Stimulated activated naive B cell treated with anti-CD40 and anti-IgM and Interleukin-4, amounts not matched to agents 10 μg/mL and 1 μg/mL and 100 μg/mL, for 72 hours (primary cell): ENCODE measurements around the gene POU6F2.
"Not testable (repeated sequence)": the region's sequence is repeated elsewhere in the genome, so short reads cannot be mapped to it uniquely, and the experiment has no call there.

Experiments
- ATAC-seq, 2 donors: fragments of 150-1000 bp; cut with Tn5 transposase; replicated peaks; 2 replicates each; pipeline ENCODE4 v1.10.0; 2021; ENCODE audit warnings: moderate library complexity in 1 of 2
- DNase-seq: peaks from one replicate; pipeline ENCODE4 v3.0.0; 2021
- H3K27ac Mint-ChIP-seq: one replicate; pipeline ENCODE4 v1.8.0; 2022; ENCODE audit warnings: mild to moderate bottlenecking, mixed read lengths
- H3K27me3 Mint-ChIP-seq, 2 donors: one replicate each; pipeline ENCODE4 v1.8.0; 2022; ENCODE audit warnings: mixed read lengths in 2 of 2
- H3K36me3 Mint-ChIP-seq, 2 donors: one replicate each; pipeline ENCODE4 v1.8.0; 2022; ENCODE audit warnings: mixed read lengths in 2 of 2, mild to moderate bottlenecking in 1 of 2
- H3K4me1 Mint-ChIP-seq, 2 donors: one replicate each; pipeline ENCODE4 v1.8.0; 2022; ENCODE audit warnings: mixed read lengths in 2 of 2, mild to moderate bottlenecking in 1 of 2
- H3K4me3 Mint-ChIP-seq, 2 donors: one replicate each; pipeline ENCODE4 v1.8.0; 2022; ENCODE audit warnings: mild to moderate bottlenecking in 2 of 2, mixed read lengths in 2 of 2, moderate library complexity in 1 of 2
- H3K9me3 Mint-ChIP-seq, 2 donors: one replicate each; pipeline ENCODE4 v1.8.0; 2022; ENCODE audit warnings: mixed read lengths in 2 of 2, mild to moderate bottlenecking in 1 of 2

The POU6F2 gene

GRCh38 chr7:39331607-39332006, 353.9 kb downstream of the POU6F2 start:
- not testable (repeated sequence) for H3K27ac Mint-ChIP-seq, ATAC-seq, H3K36me3 Mint-ChIP-seq, H3K9me3 Mint-ChIP-seq, DNase-seq, H3K4me3 Mint-ChIP-seq, H3K27me3 Mint-ChIP-seq
- H3K4me1 Mint-ChIP-seq, result peaks cover 2 to 20% of the 10 kb centered on the region in 2 donors

DNA sequence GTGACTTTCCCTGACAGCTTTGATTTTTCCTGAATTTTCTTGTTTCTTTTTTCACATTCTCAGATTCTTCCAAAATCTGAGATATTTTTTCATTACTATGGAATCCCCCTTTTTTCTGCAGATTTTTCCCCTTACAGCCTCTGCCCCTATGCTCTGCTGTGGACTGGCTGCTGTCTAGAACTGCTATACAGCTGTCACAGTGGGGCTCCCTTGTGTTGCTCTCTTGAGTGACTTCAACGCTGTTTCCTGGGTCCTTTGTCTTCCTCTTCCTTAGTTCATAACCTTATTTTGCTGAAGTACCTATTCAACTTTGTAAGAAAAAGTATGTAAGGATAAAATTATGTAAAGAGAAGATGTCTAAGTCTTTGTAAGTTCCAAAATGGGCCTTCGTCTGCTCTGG, 354.4 kb downstream of the POU6F2 start:
- ATAC-seq, result peak in 1 of 2 donors; percentile 34
- H3K36me3 Mint-ChIP-seq, result no peaks in the 10 kb centered on the region
- no peak overlapping the region for H3K27ac Mint-ChIP-seq
- H3K4me1 Mint-ChIP-seq, result peaks cover 2 to 20% of the 10 kb centered on the region in 2 donors
- H3K9me3 Mint-ChIP-seq, result no peaks in the 10 kb centered on the region
- H3K4me3 Mint-ChIP-seq, result no peak overlapping the region
- DNase-seq, result no peak
- no peaks in the 10 kb centered on the region for H3K27me3 Mint-ChIP-seq

- Mint-ChIP-seq H3K4me3 (no peak overlapping the region), H3K4me1 (peaks cover 2 to 20% of the 10 kb centered on the region in 2 donors), H3K36me3 (no peaks in the 10 kb centered on the region), H3K27ac (no peak overlapping the region), H3K27me3 (no peaks in the 10 kb centered on the region), H3K9me3 (no peaks in the 10 kb centered on the region)
- DNase-seq (no peak), ATAC-seq (no peak)
Observed at GRCh38 chr7:39333701-39334100, 356.0 kb downstream of the POU6F2 start.

GRCh38 chr7:39336442-39336841, 358.7 kb downstream of the POU6F2 start:
- Mint-ChIP-seq H3K27me3 (peaks cover 0 to 7% of the 10 kb centered on the region in 2 donors), H3K9me3 (no peaks in the 10 kb centered on the region), H3K4me1 (peaks cover 2 to 20% of the 10 kb centered on the region in 2 donors), H3K36me3 (no peaks in the 10 kb centered on the region), H3K4me3 (no peak overlapping the region), H3K27ac (no peak overlapping the region)
- DNase-seq (no peak), ATAC-seq (no peak)

- DNase-seq (no peak), ATAC-seq (no peak)
- Mint-ChIP-seq H3K4me1 (peaks cover 0 to 9% of the 10 kb centered on the region in 2 donors), H3K36me3 (no peaks in the 10 kb centered on the region), H3K4me3 (no peak overlapping the region), H3K9me3 (no peaks in the 10 kb centered on the region), H3K27me3 (peaks cover 0 to 7% of the 10 kb centered on the region in 2 donors), H3K27ac (no peak overlapping the region)
Observed at GRCh38 chr7:39338716-39339115, 361.0 kb downstream of the POU6F2 start.

DNA sequence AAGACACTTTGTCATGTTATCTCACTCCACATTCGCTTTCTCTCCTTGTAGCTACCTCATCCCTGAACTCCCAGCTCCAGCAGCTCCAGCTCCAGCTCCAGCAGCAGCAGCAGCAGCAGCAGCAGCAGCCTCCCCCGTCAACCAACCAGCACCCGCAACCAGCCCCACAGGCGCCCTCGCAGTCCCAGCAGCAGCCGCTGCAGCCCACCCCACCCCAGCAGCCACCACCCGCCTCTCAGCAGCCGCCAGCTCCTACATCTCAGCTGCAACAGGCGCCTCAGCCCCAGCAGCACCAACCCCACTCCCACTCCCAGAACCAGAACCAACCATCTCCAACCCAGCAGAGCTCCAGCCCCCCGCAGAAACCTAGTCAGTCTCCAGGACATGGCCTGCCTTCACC, 361.9 kb downstream of the POU6F2 start:
- DNase-seq (no peak), ATAC-seq (no peak)
- Mint-ChIP-seq H3K27me3 (peaks cover 0 to 7% of the 10 kb centered on the region in 2 donors), H3K4me1 (peaks cover 0 to 9% of the 10 kb centered on the region in 2 donors), H3K27ac (no peak overlapping the region), H3K9me3 (no peaks in the 10 kb centered on the region), H3K4me3 (no peak overlapping the region), H3K36me3 (no peaks in the 10 kb centered on the region)

GRCh38 chr7:39341083-39341482, 363.4 kb downstream of the POU6F2 start:
- H3K4me3 Mint-ChIP-seq, result no peak overlapping the region
- no peaks in the 10 kb centered on the region for H3K36me3 Mint-ChIP-seq
- ATAC-seq (no peak), DNase-seq (no peak)
- peaks cover 0 to 4% of the 10 kb centered on the region in 2 donors for H3K4me1 Mint-ChIP-seq
- no peak overlapping the region for H3K27ac Mint-ChIP-seq
- H3K9me3 Mint-ChIP-seq, result no peaks in the 10 kb centered on the region
- peaks cover 0 to 7% of the 10 kb centered on the region in 2 donors for H3K27me3 Mint-ChIP-seq

- no peaks in the 10 kb centered on the region for H3K36me3 Mint-ChIP-seq
- DNase-seq (no peak), ATAC-seq (no peak)
- no peak overlapping the region for H3K4me3 Mint-ChIP-seq
- peaks cover 0 to 7% of the 10 kb centered on the region in 2 donors for H3K27me3 Mint-ChIP-seq
- no peaks in the 10 kb centered on the region for H3K4me1 Mint-ChIP-seq
- H3K9me3 Mint-ChIP-seq, result no peaks in the 10 kb centered on the region
- no peak overlapping the region for H3K27ac Mint-ChIP-seq
Observed at GRCh38 chr7:39342763-39343162, 365.1 kb downstream of the POU6F2 start.

GRCh38 chr7:39349452-39350123, 371.9 kb downstream of the POU6F2 start:
- Mint-ChIP-seq H3K36me3 (no peaks in the 10 kb centered on the region), H3K9me3 (no peaks in the 10 kb centered on the region), H3K4me3 (no peak overlapping the region), H3K27me3 (no peaks in the 10 kb centered on the region), H3K4me1 (peaks cover 0 to 5% of the 10 kb centered on the region in 2 donors), H3K27ac (no peak overlapping the region)
- no peak for DNase-seq
- no peak for ATAC-seq

DNA sequence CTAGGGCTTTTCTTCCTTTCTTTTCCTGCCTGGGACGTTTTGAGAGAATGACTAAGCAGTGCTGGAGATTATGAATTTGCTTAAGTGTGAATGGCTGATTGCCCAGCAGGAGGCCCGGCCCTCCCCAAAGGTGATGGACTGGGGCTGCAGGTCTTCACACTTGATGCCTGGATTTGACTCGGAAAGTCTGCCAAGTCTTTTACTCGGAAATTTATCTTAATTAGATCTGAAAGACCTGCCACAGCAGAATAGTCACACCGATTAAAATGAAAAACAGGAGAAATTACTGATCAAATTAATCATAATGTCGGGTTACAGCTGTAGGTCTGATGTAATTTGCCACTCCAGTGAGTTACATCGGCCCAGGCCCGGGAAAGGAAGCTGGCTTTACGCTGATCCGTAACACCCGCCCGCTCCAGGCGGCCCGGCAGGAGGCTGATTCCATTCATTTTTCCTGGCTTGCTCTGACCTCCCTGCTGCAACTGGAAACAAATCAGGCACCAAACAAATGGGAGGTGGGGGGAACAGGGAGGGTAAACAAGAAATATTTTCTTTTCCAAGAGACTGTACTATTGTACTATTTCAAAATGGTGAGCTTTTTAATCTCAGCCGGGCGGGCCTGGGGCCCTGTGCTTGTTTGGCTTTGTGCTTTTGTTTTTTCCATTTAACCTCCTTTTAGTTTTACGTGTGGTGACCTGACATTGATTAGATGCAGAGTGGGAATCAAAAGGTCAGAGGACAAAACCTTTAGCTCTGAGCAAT, 376.1 kb downstream of the POU6F2 start:
- Mint-ChIP-seq H3K27me3 (no peaks in the 10 kb centered on the region), H3K4me3 (no peak overlapping the region), H3K9me3 (no peaks in the 10 kb centered on the region), H3K36me3 (no peaks in the 10 kb centered on the region), H3K4me1 (peaks cover 8 to 17% of the 10 kb centered on the region in 2 donors), H3K27ac (no peak overlapping the region)
- ATAC-seq (no peak), DNase-seq (no peak)

- Mint-ChIP-seq H3K27ac (no peak overlapping the region), H3K4me1 (peaks cover 8 to 12% of the 10 kb centered on the region in 2 donors), H3K27me3 (no peaks in the 10 kb centered on the region), H3K4me3 (no peak overlapping the region), H3K9me3 (no peaks in the 10 kb centered on the region), H3K36me3 (no peaks in the 10 kb centered on the region)
- ATAC-seq (no peak), DNase-seq (no peak)
Observed at GRCh38 chr7:39355664-39356063, 378.0 kb downstream of the POU6F2 start.

DNA sequence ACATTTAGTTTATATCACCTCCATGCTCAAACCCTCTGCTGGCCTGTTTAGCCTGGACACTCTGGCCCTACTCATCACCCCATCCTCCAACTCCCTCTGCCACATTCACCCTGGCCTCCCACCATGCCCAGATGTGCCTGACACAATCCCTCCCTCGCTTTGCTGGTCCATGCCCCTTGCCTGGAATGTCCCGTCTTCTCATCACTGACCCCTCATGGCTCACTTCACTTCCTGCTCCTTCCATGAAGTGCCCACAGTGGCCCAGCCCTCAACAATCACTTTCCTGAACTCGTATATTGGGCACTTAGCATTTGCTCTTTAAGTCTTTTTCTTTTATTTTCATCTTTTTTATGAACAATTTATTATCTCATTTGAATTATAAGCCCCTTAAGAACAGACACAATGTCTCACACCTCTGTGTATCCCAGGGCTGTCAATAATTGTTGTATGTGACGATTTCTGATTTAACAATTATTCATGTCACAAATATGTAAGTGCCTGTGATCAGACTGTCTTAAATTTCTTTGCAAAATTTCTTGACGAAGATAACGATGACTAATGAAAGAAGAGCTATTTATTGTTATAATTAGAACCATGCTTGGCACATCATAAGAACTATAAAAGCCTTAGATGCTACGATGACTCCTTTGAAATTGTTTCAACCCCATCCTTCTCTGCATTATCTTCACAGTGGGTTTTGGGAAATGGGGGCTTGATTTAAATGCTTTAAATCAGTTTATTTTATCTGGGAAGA, 378.6 kb downstream of the POU6F2 start:
- DNase-seq, result no peak
- Mint-ChIP-seq H3K27ac (no peak overlapping the region), H3K4me3 (no peak overlapping the region)

DNA sequence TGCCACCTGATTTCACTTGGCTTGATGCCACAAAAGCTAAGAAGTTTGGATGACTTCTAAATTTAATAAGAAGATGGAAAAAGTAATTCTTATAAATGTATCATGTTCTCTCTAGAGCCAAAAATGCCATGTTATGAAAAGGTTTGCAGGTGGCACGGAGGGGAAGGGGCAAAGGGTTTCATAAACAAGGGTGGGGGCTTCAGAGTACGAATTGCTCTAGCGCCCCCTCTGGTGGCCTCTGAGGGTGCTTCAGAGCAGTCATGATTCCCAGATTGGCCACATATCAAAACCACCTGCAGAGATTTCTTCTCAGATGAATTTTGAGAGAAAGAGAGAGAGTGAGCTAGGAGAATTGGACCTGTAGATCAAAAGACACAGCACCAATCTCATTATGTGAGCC, 379.9 kb downstream of the POU6F2 start:
- Mint-ChIP-seq H3K27me3 (peaks cover 0 to 3% of the 10 kb centered on the region in 2 donors), H3K4me3 (no peak overlapping the region), H3K9me3 (no peaks in the 10 kb centered on the region), H3K4me1 (peaks cover 8 to 12% of the 10 kb centered on the region in 2 donors), H3K27ac (no peak overlapping the region), H3K36me3 (no peaks in the 10 kb centered on the region)
- ATAC-seq (no peak), DNase-seq (no peak)

More for the DNA sequence above, 378.6 kb downstream of the POU6F2 start:
- peaks cover 8 to 12% of the 10 kb centered on the region in 2 donors for H3K4me1 Mint-ChIP-seq
- no peak for ATAC-seq
- H3K36me3 Mint-ChIP-seq, result no peaks in the 10 kb centered on the region
- no peaks in the 10 kb centered on the region for H3K27me3 Mint-ChIP-seq
- no peaks in the 10 kb centered on the region for H3K9me3 Mint-ChIP-seq

DNA sequence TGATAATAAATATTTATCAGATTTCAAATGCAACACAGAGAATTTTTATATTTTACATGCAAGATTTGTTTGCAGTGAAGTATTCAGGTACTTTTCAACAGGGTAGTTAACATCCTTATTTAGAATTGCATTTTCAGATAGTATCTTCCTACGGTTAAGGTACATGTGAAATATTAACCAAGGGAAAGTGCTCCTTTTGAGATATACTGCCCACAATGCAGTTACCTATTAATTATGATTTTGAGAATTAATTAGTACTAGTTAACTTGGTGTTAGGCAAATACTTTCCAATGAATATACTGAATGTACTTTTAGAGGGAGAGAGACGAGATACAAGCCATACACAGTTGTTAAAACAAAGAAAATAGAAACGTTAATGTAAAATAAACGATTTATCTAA, 382.3 kb downstream of the POU6F2 start:
- Mint-ChIP-seq H3K27me3 (peaks cover 0 to 9% of the 10 kb centered on the region in 2 donors), H3K36me3 (no peaks in the 10 kb centered on the region), H3K4me1 (peaks cover 8 to 12% of the 10 kb centered on the region in 2 donors), H3K27ac (no peak overlapping the region), H3K4me3 (no peak overlapping the region), H3K9me3 (peaks cover 0 to 2% of the 10 kb centered on the region in 2 donors)
- no peak for DNase-seq
- no peak for ATAC-seq
